ENCODE data around the gene ANXA10. TPM values are rescaled to one million over a fixed set of nuclear protein-coding genes. Genes with fewer than 3 reads are reported as not detected.
"Not testable (repeated sequence)": the region's sequence is repeated elsewhere in the genome, so short reads cannot be mapped to it uniquely, and the experiment has no call there.

ANXA10 gene
- polyA plus RNA-seq, 10 donors, result 0.23 to 0.45 TPM; not detected in 8

DNA sequence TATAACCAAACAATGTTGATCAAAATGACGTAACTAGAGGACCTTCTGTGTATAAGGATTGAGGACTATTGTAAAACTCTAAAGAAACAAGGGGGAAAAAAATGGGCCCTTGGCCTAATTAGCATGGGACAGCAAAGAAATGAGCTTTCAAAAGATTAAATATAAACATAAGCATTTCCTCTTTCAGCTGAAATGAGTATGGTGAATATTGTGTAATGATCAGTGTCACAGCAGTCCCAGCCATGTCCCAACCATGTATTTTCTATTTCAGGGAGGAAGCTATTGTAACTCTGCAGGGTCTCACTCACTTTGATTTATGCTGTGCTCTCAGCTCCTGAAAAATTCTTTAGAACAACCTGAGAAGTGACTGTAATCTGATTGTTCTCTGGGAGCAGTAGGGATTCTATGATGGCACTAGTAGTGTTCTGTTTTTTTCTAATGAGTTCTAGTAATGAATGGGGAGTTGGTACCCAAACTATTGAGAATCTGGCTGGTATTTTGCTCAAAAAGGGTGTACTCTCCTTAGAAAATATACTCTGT lies 25.8 kb downstream of the ANXA10 start:
- DNase-seq, result no peak

DNA sequence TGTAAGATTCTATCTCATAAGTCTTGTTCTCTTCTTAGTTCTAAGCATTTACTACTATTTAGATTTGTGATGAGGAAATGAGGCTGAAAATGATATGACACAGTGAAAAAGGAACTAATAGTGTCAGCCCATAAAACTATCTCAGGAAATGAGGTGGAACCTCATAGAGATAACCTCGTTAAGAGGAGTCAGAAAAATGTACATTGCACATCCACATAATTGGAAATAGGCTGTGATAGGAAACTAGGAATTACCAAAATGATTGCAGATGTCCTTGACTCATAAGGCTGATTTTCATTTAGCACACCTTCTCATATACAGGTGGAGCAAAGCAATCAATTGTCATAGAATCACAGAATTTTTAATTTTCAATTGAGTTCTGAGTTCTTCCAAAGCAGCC lies 26.8 kb downstream of the ANXA10 start:
- DNase-seq, result no peak

- DNase-seq, result no peak
These were observed 27.6 kb downstream of the ANXA10 start for GRCh38 chr4:168119890-168120289.

DNA sequence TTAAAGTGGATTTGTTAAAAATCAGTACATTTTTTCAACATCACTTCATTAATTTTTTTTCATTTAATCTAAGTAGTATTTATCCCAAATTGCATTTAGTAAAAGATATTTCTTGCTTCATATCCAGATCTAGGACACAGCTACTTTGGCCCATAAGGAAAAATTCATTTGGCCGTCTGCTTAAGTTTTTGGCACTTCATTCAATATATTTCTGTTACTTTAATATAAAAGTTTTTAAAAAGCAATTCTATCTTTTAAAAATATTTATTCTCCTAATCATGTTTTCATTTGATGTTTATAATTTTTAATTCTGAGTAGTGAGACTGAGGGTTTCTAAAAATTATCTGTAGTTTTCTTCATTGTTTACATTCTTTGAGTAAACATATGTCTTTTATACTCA lies 28.5 kb downstream of the ANXA10 start:
- no peak for DNase-seq

DNA sequence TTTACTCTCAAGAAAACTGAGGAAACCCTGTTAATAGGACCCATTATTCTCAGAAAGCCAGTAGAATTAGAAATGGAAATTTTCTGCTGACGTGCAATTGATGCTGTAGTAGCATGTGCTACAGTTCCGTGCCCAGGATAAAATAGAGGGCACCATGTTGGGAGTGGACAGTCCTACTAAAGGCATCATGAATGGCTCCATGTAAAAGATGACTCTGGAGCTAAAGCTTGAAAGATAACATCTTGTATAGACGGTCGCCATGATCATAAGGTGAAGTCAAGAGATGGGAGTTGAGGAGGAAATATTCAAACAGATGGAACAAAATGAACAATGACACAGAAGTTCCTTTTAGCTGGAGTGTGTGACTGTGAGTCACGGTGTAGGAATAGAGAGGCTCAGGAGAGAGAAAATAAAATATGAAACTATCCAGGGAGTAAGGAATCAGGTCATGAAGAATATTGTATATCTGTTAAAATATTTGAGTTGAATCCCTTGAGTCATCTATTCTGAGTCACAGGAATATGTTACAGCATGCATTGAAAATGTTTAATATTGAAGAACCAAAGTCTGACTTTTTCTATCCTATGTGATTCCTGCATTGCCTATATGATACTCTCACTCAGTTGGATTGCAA lies 31.8 kb downstream of the ANXA10 start:
- DNase-seq, result peak in 1 of 3 donors; percentile 70

DNA sequence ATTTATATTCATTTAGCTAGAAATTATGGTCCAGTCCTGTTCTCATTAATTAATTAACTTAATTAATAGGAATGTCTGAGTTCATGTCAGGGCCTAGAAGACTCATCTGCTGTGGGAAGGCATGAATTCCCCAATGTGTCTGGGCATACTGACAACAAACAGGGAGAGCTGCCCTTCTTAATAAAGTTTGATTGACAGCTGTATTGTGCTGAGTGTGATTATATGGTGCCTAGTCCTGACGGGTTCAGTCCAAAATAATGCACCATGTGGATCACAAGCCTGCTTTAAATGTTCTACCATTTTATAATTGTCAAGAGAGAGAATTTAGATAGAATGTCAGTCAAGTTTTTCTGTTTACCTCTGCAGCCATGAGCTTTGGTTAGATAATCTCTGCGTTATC lies 34.6 kb downstream of the ANXA10 start:
- no peak for DNase-seq

GRCh38 chr4:168128601-168129000 lies 36.3 kb downstream of the ANXA10 start:
- no peak for DNase-seq

- DNase-seq, result no peak
These were observed 36.9 kb downstream of the ANXA10 start for GRCh38 chr4:168129046-168129772.

GRCh38 chr4:168129802-168130201 lies 37.5 kb downstream of the ANXA10 start:
- no peak for DNase-seq

- peak in 1 of 3 donors; percentile 12 for DNase-seq
These were observed 38.9 kb downstream of the ANXA10 start for GRCh38 chr4:168131196-168131595.

DNA sequence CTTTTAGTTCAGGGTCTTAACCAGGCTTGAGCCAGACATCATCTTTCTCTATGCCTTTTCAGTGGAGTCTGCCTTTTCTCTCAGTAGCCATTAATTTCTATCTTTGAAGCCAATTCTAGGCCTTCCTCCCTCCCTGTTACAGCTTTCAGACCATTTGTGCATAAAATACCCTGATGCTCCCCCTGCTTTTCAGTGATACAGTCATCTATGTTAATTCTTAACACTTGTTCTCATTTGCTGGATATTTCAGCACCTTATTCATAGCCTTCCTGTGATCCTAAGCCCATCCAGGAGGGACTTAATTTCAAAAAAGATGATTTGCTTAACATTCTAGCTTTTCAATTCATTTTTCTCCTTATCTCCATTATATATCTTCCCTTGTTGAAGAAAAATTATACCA lies 42.3 kb downstream of the ANXA10 start:
- no peak for DNase-seq

GRCh38 chr4:168135860-168136259 lies 43.5 kb downstream of the ANXA10 start:
- not testable (repeated sequence) for DNase-seq

DNA sequence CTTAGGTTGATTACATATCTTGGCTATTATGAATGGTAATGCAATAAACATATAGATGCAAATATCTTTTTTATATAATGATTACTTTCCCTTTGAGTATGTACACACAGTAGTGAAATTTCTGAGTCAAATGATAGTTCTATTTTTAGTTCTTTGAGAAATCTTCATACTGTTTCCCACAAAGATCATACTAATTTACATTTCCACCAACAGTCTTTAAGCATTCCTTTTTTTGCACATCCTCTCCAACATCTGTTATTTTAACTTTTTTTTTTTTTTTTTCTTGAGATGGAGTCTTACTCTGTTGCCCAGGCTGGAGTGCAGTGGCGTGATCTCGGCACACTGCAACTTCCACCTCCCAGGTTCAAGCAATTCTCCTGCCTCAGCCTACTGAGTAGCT lies 45.4 kb downstream of the ANXA10 start:
- DNase-seq, result peak in 1 of 3 donors; percentile 33

DNA sequence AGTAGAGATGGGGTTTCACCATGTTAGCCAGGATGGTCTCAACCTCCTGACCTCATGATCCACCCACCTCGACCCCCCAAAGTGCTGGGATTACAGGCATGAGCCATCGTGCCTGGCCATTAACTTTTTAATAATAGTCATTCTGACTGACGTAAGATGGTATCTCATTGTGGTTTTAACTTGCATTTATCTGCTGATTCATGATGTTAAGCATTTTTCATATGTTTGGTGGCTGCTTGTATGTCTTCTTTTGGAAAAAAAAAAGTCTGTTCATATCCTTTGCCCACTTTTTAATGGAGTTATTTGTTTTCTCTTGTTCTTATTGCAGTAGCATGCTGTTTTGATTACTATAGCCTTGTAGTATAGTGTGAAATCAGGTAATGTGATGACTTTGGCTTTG lies 45.8 kb downstream of the ANXA10 start:
- peak in 1 of 3 donors; percentile 79 for DNase-seq

DNA sequence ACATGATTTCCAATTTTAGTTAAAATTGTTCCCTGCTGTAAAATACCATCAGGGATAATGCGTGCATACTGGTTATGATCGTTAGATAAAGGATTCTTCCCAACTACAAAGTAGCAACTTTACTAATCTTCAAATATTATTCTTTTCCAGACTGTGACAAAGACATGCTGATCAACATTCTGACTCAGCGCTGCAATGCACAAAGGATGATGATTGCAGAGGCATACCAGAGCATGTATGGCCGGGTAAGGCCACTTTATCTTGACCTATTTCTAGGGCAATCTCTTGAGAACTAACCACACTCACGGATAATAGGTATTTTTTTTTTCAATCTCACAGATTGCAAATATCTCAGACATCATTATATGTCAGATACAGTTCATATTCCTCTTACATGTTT lies 47.0 kb downstream of the ANXA10 start:
- peak in 1 of 3 donors; percentile 25 for DNase-seq

DNA sequence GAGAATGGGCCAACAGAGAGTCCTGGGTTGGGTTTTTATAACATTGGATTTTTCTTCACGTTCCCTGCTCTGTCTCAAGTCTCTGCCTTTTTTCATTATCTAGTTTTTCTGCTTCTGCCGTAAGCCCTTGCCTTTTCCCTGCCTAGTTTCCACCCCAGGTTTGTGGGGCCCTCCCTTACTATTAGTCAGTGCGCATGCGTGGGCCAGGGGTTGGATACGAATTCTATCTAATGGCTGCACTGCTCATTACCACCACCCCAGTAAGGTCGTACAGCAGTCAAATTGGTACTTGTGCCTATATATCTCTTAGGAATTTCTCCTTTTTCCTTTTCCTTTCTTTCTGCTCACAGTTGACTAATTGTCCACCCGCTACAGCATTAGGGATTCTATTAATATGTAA lies 49.4 kb downstream of the ANXA10 start:
- no peak for DNase-seq

DNA sequence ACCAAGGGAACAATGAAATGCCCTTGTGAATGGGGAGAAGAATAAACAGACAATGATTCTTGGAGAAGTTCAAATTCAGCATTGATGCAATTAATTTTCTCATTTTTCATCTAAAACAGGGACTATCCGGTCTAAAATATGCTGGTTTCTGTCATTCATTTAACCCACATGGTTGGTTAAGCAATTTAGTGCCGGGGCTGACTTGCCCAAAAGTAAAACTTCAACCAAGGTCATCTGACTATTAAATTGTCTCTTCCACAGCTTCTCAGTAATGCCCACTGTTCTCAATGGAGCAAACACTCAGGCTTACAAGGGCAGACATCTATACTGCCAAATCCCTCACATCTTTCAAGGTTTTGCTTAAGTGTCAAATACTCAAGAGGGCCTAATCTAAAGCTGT lies 51.3 kb downstream of the ANXA10 start:
- DNase-seq, result no peak

DNA sequence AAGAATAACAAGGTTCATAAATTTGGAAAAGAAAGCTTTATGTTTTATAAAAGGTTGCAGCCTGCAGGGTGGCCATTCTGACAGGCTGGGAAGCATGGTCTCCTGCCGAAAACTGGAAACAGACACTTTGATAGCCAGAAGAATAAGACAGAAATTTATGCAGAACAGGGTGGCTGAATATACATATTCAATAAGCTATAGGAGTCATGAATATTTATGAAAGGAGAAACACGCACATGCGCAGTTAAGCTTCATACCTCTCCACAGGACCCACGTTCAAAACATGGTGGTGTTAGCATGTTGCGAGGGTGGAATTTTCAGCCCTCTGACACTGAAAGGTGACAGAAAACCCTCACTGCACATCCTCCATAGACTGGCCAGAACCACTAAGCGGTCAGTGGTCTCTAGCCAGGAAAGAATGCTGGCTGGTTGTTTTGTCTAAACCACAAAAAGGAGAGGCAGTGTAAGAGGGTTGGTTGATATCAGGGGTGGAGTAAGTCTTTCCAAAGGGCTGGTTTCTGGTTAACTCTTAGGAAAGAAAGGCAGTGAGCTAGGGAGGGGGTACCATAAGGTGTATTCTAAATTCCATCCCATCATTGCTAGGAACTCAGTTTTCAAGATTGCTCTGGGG lies 58.2 kb downstream of the ANXA10 start:
- DNase-seq, result no peak

DNA sequence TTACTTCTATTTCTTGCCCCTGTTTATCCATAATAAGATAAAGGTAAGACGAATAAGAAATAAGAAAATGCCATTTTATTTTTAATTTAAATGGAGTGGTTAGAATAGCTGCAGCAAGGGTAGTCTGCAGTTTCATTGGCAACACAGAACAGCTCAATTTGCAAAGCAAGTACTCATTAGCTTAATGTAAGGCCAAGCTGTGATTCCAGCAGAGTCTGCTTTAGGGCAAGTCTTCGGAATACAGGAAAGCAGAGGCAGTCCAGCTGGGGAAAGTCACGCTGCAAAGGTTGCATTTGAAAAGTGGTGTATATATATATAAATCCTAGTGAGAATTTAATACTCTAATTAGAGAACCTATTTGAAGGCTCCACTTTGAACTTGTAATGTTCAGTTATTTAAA lies 59.0 kb downstream of the ANXA10 start:
- DNase-seq, result no peak

GRCh38 chr4:168152837-168153500 lies 60.6 kb downstream of the ANXA10 start:
- DNase-seq, result no peak

GRCh38 chr4:168153596-168154440 lies 61.5 kb downstream of the ANXA10 start:
- peak; percentile 73 to 88 (median 82) for DNase-seq

All from muscle of back (tissue), 11 donors.